Measurements from ENCODE around the gene CYB561. TPM values are rescaled to one million over a fixed set of nuclear protein-coding genes. Genes with fewer than 3 reads are reported as not detected.

CYB561 gene
- total RNA-seq, 1 donor from 2014 or later: 17.2 TPM

DNA sequence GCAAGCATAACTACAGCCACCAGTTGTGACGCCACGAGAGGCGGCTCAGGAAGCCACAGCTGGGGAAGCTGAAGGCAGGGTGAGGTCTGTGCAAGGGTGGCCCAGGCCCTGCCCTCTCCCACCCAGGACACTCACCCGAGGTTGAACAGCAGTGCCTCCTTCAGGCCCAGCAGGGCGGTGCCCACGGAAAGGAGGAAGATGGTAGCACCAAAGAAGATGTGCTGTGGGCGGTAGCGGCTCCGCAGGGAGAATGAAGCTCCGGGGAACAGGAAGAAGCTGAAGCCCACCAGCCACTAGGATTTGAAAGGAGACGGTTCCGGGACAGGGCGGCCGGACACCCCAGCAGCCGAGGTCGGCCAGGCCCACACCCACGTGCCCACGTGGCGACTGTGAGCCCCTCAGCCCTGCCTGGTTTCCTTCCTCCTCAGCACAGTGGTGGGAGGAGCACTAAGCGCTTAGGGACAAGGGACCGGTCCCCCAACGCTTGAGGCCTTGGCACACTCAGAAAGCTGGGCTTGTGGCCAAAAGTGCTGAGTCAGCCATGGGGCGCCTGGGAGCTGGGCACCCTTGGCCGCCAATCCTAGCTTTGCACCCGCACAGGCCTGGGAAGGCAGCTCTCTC, 11.0 kb downstream of the CYB561 start:
- Mint-ChIP-seq H3K4me3 (ENCODE audit: unreplicated experiment) (no peak overlapping the region), H3K9me3 (ENCODE audit: unreplicated experiment) (peaks cover 26% of the 10 kb centered on the region), H3K4me1 (ENCODE audit: low read depth, unreplicated experiment) (peaks cover 45% of the 10 kb centered on the region), H3K27me3 (ENCODE audit: unreplicated experiment) (peaks cover 18% of the 10 kb centered on the region), H3K36me3 (ENCODE audit: unreplicated experiment) (no peaks in the 10 kb centered on the region), H3K27ac (ENCODE audit: unreplicated experiment) (peak overlapping the region; percentile 78)
- no peak for DNase-seq
- peak; percentile 35 for TF ChIP-seq CTCF (IDR thresholded peaks at IDR 0.05; ENCODE audit: partially characterized antibody, unreplicated experiment)

GRCh38 chr17:63433746-63434591, 12.1 kb downstream of the CYB561 start:
- Mint-ChIP-seq H3K27ac (ENCODE audit: unreplicated experiment) (peak overlapping the region; percentile 90), H3K9me3 (ENCODE audit: unreplicated experiment) (peaks cover 20% of the 10 kb centered on the region), H3K4me1 (ENCODE audit: low read depth, unreplicated experiment) (peaks cover 40% of the 10 kb centered on the region), H3K4me3 (ENCODE audit: unreplicated experiment) (peak overlapping the region; percentile 67), H3K27me3 (ENCODE audit: unreplicated experiment) (peaks cover 12% of the 10 kb centered on the region), H3K36me3 (ENCODE audit: unreplicated experiment) (no peaks in the 10 kb centered on the region)
- DNase-seq: no peak
- TF ChIP-seq CTCF (IDR thresholded peaks at IDR 0.05; ENCODE audit: partially characterized antibody, unreplicated experiment): no peak

GRCh38 chr17:63431939-63432804, 13.9 kb downstream of the CYB561 start:
- no peak for TF ChIP-seq CTCF (IDR thresholded peaks at IDR 0.05; ENCODE audit: partially characterized antibody, unreplicated experiment)
- Mint-ChIP-seq H3K4me3 (ENCODE audit: unreplicated experiment) (peak overlapping the region; percentile 85), H3K9me3 (ENCODE audit: unreplicated experiment) (peaks cover 17% of the 10 kb centered on the region), H3K4me1 (ENCODE audit: low read depth, unreplicated experiment) (peaks cover 50% of the 10 kb centered on the region), H3K36me3 (ENCODE audit: unreplicated experiment) (no peaks in the 10 kb centered on the region), H3K27ac (ENCODE audit: unreplicated experiment) (peak overlapping the region; percentile 90), H3K27me3 (ENCODE audit: unreplicated experiment) (peaks cover 15% of the 10 kb centered on the region)
- peak; percentile 70 for DNase-seq

DNA sequence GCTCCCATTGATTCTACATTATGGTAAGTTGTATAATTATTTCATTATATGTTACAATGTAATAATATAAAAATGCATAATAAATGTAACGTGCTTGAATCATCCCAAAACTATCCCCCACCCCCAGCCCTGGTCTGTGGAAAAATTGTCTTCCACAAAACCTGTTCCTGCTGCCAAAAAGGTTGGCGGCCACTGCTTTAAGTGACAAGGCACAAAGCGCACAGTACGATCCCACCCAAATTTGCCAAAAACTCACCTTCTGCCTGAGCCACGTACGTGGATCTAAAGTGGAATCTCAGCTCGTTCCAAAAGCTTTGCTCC, 14.5 kb downstream of the CYB561 start:
- Mint-ChIP-seq H3K27ac (ENCODE audit: unreplicated experiment) (peak overlapping the region; percentile 90), H3K9me3 (ENCODE audit: unreplicated experiment) (peaks cover 17% of the 10 kb centered on the region), H3K4me3 (ENCODE audit: unreplicated experiment) (peak overlapping the region; percentile 85), H3K36me3 (ENCODE audit: unreplicated experiment) (no peaks in the 10 kb centered on the region), H3K27me3 (ENCODE audit: unreplicated experiment) (peaks cover 15% of the 10 kb centered on the region), H3K4me1 (ENCODE audit: low read depth, unreplicated experiment) (peaks cover 50% of the 10 kb centered on the region)
- no peak for DNase-seq
- no peak for TF ChIP-seq CTCF (IDR thresholded peaks at IDR 0.05; ENCODE audit: partially characterized antibody, unreplicated experiment)

All from glutamatergic neuron (in vitro differentiated cells).